ENCODE measurements around the gene PDS5A.
A peak's percentile ranks its signal among the peaks of the same experiment; 100 is the strongest.
"Not testable (repeated sequence)": the region's sequence is repeated elsewhere in the genome, so short reads cannot be mapped to it uniquely, and the experiment has no call there.

Gene PDS5A

DNA sequence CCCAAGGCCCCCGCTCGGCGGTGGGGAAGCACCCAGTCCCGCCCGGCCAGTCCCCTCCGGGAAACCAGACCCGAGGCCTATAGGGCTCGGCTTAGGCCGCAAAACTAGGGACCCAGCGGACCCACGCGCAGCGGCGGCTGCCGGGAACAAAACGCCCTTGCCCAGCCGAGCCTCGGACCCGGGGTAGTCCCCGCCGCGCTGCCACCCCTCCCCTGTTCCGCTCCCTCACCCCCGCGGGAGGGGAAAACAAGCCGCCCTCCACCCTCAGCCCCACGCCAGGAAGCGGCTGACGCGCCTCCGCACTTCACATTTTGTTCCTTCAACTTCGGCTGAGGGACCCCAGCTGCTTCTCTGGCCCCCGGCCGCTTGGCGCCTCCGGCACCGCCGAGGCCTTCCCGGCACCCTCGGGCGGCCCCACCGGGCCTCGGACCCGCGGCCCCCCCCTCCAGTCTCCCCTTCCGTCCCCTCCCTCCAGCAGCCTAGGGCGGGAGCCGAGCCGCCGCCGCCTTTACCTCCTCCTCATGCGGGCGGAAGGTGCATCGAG is 694 bp downstream of the PDS5A start:
- Mint-ChIP-seq H3K36me3 (ENCODE audit: low read depth) (peaks cover 46% of the 10 kb centered on the region), H3K27me3 (no peaks in the 10 kb centered on the region), H3K4me3 (peak overlapping the region; percentile 85), H3K27ac (peak overlapping the region; percentile 87), H3K4me1 (ENCODE audit: low read depth) (peaks cover 29% of the 10 kb centered on the region), H3K9me3 (no peaks in the 10 kb centered on the region)
- intact Hi-C loops (cut with micrococcal nuclease), result loop anchor here (1.0 to 5.0 kb wide), 3 partner anchors 65 to 508 kb away; no protein-coding TSS in a partner anchor

DNA sequence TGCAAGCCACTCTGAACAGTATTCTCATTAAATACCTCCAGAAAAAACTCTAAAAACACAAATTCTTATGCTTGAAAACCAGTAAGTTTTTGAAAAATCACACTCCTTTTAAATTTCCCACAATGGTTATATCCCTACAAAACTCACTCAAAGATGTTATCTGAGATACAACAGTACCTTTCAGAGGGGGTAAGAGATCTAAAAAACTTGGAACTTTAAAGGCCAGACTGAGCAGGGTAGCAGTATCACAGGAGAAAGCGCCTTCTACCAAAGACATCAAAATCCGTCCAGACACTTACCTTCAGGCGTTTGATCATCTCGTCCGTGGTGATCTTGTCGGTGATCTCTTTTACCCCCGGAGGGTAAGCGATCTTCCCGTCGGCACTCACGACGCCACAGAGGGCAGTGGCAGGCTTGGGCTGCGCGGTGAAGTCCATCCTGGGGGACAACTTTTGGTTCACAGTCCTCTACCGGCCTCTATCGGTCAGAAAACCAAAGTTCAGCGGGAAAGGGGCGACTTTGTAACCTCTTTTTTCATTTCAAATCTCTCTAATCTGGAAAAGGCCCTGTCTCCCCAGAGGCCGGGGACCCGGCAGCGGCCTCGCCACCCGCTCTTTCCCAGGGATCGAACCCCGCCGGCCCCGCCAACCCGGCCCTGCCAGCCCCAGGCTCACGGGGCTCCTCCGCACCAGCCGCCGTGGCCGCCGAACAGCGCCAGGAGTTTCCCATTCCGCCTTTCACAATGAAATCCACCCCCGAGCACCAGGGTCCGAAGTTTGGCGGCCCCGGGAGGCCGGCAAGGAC is 1.4 kb downstream of the PDS5A start:
- H3K27me3 Mint-ChIP-seq, result no peaks in the 10 kb centered on the region
- no peaks in the 10 kb centered on the region for H3K9me3 Mint-ChIP-seq
- H3K36me3 Mint-ChIP-seq (ENCODE audit: low read depth), result peaks cover 46% of the 10 kb centered on the region
- peak overlapping the region; percentile 85 for H3K4me3 Mint-ChIP-seq
- intact Hi-C loops (cut with micrococcal nuclease), result loop anchor here (1.0 to 5.0 kb wide), 3 partner anchors 64 to 507 kb away; no protein-coding TSS in a partner anchor
- peaks cover 30% of the 10 kb centered on the region for H3K4me1 Mint-ChIP-seq (ENCODE audit: low read depth)
- H3K27ac Mint-ChIP-seq, result peak overlapping the region; percentile 87

DNA sequence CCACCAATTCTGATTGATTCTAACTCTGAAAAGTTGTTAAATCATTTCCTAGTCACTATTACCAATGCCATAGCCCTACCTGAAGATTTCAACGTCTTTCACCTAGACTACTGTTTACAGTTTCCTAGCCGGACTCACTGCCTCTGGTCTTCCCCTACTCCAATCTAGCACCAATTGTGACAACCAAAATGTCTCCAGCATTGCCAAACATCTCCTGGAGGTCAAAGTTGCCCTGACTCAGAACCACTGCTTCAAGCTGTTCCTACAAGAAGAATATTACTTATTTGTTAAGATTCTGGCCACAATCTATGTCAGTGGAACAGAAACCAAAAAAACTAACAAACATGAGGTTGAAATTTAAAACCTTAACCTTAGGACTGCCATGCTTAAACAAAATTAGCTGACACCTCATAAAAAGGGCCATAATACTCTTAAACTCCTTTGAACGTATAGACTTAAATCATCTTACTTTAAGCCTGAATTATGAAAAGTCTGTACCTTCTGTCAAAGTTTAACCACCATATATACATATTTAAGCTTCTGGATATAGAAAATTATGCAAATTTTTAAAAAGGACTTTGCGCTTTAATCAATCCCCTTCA is 2.1 kb downstream of the PDS5A start:
- Mint-ChIP-seq H3K4me1 (ENCODE audit: low read depth) (peaks cover 38% of the 10 kb centered on the region), H3K4me3 (no peak overlapping the region), H3K9me3 (no peaks in the 10 kb centered on the region)

DNA sequence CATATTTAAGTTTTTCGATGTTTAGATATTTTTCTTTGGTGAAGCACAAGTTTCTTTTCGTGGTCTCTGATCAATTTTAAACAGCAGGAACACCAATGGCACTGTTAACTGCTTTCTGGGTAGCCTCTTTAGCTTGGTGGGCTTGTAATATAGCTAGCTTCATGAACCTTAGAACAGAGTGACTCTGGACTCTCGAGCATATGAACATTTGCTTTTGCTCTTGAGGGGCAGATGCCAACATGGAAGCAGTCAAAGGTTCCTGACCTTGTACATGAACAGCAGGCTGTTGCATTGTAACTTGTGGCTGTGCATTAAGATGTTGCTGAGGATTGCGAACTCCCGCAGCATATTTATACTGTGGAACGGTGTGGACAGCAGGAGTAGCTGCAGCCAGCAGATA is 4.7 kb downstream of the PDS5A start:
- Mint-ChIP-seq H3K4me1 (ENCODE audit: low read depth) (peaks cover 46% of the 10 kb centered on the region), H3K36me3 (ENCODE audit: low read depth) (peaks cover 47% of the 10 kb centered on the region)
- H3K9me3 Mint-ChIP-seq, H3K27me3 Mint-ChIP-seq, H3K4me3 Mint-ChIP-seq, H3K27ac Mint-ChIP-seq: not testable (repeated sequence)
- intact Hi-C loops (cut with micrococcal nuclease), result loop anchor here (5.0 kb wide), 1 partner anchor 46 kb away; no protein-coding TSS in a partner anchor

More for the DNA sequence above, 2.1 kb downstream of the PDS5A start:
- H3K36me3 Mint-ChIP-seq (ENCODE audit: low read depth), result peaks cover 46% of the 10 kb centered on the region
- H3K27ac Mint-ChIP-seq, result no peak overlapping the region
- intact Hi-C loops (cut with micrococcal nuclease), result loop anchor here (1.0 to 5.0 kb wide), 3 partner anchors 63 to 506 kb away; no protein-coding TSS in a partner anchor
- no peaks in the 10 kb centered on the region for H3K27me3 Mint-ChIP-seq

DNA sequence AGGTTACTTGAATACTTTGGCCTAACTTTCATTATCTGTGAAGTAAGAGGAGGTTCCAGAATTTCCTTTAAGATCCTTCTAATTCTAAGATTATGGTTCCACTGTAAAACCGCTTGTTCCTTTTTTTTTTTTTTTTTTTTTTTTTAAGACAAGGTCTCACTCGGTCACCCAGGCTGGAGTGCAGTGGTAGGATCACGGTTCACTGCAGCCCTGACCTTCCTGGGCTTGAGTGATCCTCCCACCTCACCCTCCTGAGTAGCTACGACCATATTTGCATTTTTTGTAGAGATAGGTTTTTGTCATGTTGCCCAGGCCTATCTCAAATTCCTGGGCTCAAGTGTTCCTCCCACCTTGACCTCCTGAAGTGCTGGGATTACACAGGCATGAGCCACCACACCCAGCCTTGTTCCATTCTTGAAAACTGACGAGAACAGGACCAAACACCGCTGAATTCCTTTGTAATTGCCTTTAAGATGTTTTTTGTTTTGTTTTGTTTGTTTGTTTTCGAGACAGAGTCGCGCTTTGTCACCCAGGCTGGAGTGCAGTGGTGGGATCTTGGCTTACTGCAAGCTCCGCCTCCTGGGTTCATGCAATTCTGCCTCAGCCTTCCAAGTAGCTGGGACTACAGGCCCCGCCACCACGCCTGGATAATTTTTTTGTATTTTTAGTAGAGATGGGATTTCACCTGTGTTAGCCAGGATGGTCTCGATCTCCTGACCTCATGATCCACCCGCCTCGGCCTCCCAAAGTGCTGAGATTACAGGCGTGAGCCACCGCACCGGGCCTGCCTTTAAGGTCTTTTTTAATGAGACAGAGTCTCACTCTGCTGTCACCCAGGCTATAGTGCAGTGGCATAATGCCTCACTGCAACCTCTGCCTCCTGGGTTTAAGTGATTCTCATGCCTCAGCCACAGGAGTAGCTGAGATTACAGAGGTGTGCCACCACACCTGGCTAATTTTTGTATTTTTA is 6.8 kb downstream of the PDS5A start:
- Mint-ChIP-seq H3K4me3 (peak overlapping the region; percentile 66), H3K27ac (peak overlapping the region; percentile 78), H3K9me3 (no peaks in the 10 kb centered on the region), H3K36me3 (ENCODE audit: low read depth) (peaks cover 49% of the 10 kb centered on the region), H3K4me1 (ENCODE audit: low read depth) (peaks cover 46% of the 10 kb centered on the region), H3K27me3 (no peaks in the 10 kb centered on the region)
- intact Hi-C loops (cut with micrococcal nuclease), result loop anchor here (5.0 kb wide), 1 partner anchor 44 kb away; no protein-coding TSS in a partner anchor

DNA sequence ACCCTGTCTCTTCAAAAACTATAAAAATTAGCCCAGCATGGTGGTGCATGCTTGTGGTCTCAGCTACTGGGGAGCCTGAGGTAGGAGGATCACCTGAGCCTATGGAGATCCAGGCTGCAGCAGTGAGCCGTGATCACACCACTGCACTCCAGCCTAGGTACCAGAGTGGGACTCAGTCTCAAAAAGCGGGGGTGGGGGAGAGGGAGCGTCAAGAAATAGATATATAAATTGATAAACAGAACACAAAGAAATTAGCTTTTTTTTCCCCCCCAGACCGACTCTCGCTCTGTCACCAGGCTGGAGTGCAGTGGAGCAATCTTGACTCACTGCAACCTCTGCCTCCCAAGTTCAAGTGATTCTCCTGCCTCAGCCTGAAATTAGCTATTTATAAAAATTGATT is 14.1 kb downstream of the PDS5A start:
- peaks cover 39% of the 10 kb centered on the region for H3K36me3 Mint-ChIP-seq (ENCODE audit: low read depth)
- no peaks in the 10 kb centered on the region for H3K27me3 Mint-ChIP-seq
- no peaks in the 10 kb centered on the region for H3K9me3 Mint-ChIP-seq
- H3K4me3 Mint-ChIP-seq, result no peak overlapping the region
- peaks cover 28% of the 10 kb centered on the region for H3K4me1 Mint-ChIP-seq (ENCODE audit: low read depth)
- intact Hi-C loops (cut with micrococcal nuclease), result no loop called here
- H3K27ac Mint-ChIP-seq, result no peak overlapping the region

DNA sequence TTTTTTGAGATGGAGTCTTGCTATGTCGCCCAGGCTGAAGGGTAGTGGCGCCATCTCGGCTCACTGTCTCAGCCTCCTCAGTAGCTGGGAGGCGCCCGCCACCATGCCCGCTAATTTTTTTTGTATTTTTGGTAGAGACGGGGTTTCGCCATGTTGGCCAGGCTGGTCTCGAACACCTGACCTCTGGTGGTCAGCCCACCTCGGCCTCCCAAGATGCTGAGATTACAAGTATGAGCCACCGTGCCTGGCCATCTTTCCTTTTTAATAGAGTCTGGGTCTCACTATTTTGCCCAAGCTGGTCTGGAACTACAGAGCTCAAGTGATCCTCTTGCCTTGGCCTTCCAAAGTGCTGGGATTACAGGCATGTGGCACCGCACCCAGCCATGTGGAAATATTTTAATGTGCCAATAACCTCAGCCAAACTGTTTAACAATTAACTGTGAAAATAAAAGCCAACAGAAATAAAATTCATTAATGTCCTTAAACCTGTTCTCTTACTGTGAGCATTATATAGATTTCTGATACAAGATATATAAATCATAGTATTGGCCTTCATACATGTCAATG is 16.3 kb downstream of the PDS5A start:
- no peak overlapping the region for H3K27ac Mint-ChIP-seq
- intact Hi-C loops (cut with micrococcal nuclease), result no loop called here
- peaks cover 28% of the 10 kb centered on the region for H3K4me1 Mint-ChIP-seq (ENCODE audit: low read depth)

DNA sequence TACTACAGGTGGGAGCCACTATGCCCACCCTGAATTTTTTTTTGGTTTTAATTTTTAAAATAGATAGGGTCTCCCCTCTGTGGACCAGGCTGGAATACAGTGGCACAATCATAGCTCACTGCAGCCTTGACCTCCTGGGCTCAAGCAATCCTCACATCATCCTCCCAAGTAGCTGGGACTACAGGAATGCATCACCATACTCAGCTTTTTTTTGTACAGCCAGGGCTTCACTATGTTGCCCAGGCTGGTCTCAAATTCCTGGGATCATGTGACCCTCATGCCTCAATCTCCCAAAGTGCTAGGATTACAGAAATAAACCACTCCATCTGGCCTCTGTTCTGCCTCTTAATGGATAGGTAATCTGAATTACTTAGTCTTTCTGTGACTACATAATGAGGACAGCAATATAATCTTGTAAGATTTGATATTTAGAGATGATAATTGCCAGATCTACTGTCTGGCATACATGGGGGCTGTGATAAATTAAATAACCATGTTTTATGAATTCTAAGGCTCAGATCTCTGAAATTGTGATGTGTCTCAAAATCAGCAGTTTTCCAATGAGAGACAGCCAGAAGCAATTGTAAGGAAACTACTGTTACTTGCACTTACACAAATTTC is 26.7 kb downstream of the PDS5A start:
- H3K27me3 Mint-ChIP-seq, result no peaks in the 10 kb centered on the region
- no peaks in the 10 kb centered on the region for H3K9me3 Mint-ChIP-seq
- H3K4me1 Mint-ChIP-seq (ENCODE audit: low read depth), result peaks cover 21% of the 10 kb centered on the region
- H3K4me3 Mint-ChIP-seq, result no peak overlapping the region
- H3K27ac Mint-ChIP-seq, result no peak overlapping the region
- H3K36me3 Mint-ChIP-seq (ENCODE audit: low read depth), result peaks cover 25% of the 10 kb centered on the region
- intact Hi-C loops (cut with micrococcal nuclease), result no loop called here

More for the DNA sequence above, 16.3 kb downstream of the PDS5A start:
- H3K9me3 Mint-ChIP-seq, result no peaks in the 10 kb centered on the region
- no peak overlapping the region for H3K4me3 Mint-ChIP-seq
- H3K27me3 Mint-ChIP-seq, result no peaks in the 10 kb centered on the region
- H3K36me3 Mint-ChIP-seq (ENCODE audit: low read depth), result peaks cover 26% of the 10 kb centered on the region

DNA sequence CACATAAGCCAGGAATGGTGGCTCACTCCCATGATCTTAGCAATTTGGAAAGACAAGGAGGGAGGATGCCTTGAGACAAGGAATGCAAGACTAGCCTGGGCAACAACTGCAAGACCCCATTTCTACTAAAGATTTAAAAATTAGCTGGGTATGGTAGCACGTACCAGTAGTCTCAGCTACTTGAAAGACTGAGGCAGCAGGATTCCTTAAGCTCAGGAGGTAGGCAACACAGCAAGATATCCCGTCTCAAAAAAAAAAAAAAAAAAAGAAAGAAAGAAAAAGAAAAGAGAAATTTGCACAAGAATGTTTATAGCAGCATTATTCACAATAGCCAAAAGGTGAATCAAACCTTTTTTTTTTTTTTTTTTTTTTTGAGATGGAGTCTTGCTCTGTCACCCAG is 29.7 kb downstream of the PDS5A start:
- H3K36me3 Mint-ChIP-seq (ENCODE audit: low read depth), result peaks cover 10% of the 10 kb centered on the region
- H3K4me1 Mint-ChIP-seq (ENCODE audit: low read depth), result peaks cover 18% of the 10 kb centered on the region
- H3K9me3 Mint-ChIP-seq, result no peaks in the 10 kb centered on the region
- H3K27me3 Mint-ChIP-seq, result no peaks in the 10 kb centered on the region
- intact Hi-C loops (cut with micrococcal nuclease), result no loop called here
- no peak overlapping the region for H3K4me3 Mint-ChIP-seq
- no peak overlapping the region for H3K27ac Mint-ChIP-seq

DNA sequence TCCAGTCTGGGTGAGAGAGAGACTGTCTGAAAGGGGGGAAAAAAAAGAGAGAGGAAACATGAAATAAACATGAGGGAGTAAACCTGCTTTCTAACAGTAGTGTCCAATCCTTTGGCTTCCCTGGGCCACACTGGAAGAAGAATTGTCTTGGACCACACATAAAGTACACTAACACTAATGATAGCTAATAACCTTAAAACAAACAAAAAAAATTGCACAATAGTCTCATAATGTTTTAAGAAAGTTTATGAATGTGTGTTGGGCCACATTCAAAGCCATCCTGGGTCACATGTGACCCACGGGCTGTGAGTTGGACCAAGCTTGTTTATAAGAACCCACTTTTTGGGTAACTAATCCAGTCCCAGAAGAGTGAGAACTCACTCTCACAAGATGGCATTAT is 30.3 kb downstream of the PDS5A start:
- Mint-ChIP-seq H3K27ac (no peak overlapping the region), H3K27me3 (no peaks in the 10 kb centered on the region), H3K9me3 (no peaks in the 10 kb centered on the region), H3K4me1 (ENCODE audit: low read depth) (peaks cover 21% of the 10 kb centered on the region), H3K36me3 (ENCODE audit: low read depth) (peaks cover 9% of the 10 kb centered on the region), H3K4me3 (no peak overlapping the region)
- intact Hi-C loops (cut with micrococcal nuclease), result no loop called here

DNA sequence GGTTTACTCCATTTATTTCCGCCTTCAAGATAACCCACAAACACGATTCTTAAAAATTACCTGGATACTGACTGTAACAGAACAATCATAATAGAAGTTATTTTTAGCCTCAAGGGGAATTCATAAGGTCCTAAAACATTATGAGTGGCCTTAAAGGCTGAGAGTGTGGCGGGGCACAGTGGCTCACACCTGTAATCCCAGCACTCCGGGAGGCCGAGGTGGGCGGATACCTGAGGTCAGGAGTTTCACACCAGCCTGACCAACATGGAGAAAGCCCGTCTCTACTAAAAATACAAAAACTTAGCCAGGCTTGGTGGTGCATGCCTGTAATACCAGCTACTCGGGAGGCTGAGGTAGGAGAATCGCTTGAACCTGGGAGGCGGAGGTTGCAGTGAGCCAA is 33.5 kb downstream of the PDS5A start:
- H3K27me3 Mint-ChIP-seq; H3K9me3 Mint-ChIP-seq; H3K27ac Mint-ChIP-seq; intact Hi-C loops (cut with micrococcal nuclease); H3K4me3 Mint-ChIP-seq: not testable (repeated sequence)
- H3K4me1 Mint-ChIP-seq (ENCODE audit: low read depth), result peaks cover 25% of the 10 kb centered on the region
- H3K36me3 Mint-ChIP-seq (ENCODE audit: low read depth), result peaks cover 12% of the 10 kb centered on the region

DNA sequence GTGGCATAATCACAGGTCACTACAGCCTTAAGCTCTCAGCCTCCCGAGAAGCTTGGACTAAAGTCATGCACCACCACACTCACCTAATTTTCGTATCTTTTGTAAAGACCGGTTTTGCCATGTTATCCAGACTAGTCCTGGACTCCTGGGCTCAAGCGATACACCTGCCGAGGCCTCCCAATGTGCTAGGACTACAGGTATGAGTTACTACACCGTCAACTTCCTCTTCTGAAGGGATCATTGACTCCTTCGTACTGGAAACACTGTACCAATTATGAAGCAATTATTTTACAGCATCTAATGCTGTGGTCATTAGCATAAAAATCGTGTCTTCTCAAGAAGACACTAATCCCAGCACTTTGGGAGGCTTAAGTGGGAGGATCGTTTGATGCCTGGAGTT is 35.2 kb downstream of the PDS5A start:
- H3K36me3 Mint-ChIP-seq (ENCODE audit: low read depth), result peaks cover 18% of the 10 kb centered on the region
- H3K27me3 Mint-ChIP-seq, result no peaks in the 10 kb centered on the region
- intact Hi-C loops (cut with micrococcal nuclease), result no loop called here
- peaks cover 24% of the 10 kb centered on the region for H3K4me1 Mint-ChIP-seq (ENCODE audit: low read depth)
- H3K4me3 Mint-ChIP-seq, result no peak overlapping the region
- no peak overlapping the region for H3K27ac Mint-ChIP-seq
- H3K9me3 Mint-ChIP-seq, result no peaks in the 10 kb centered on the region

DNA sequence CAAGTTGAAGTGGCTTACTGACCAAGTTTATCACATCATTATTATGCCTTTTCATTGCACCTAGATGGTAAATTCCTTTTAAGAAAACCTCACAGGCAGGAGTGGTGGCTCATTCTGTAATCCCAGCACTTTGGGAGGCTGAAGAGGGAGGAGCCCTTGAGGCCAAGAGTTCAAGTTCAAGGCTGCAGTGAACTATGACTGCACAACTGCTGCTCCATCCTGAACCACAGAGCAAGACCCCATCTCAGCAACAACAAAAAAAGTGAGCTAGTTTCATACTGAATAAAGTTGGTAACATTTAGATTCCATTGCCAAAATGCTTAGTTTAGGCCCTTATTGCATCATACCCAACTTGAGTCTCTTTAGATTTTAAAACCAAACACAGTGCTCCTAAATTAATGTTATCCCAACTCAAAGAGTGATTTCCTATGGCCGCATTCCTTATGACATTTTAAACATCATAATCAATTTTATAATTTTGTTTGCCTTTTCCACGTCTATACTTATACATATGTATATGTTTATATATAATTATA is 36.0 kb downstream of the PDS5A start:
- intact Hi-C loops (cut with micrococcal nuclease), result no loop called here
- H3K27me3 Mint-ChIP-seq, result no peaks in the 10 kb centered on the region
- no peak overlapping the region for H3K27ac Mint-ChIP-seq
- peaks cover 18% of the 10 kb centered on the region for H3K36me3 Mint-ChIP-seq (ENCODE audit: low read depth)
- no peaks in the 10 kb centered on the region for H3K9me3 Mint-ChIP-seq
- H3K4me1 Mint-ChIP-seq (ENCODE audit: low read depth), result peaks cover 20% of the 10 kb centered on the region
- no peak overlapping the region for H3K4me3 Mint-ChIP-seq

Measured in dendritic cell treated with granulocyte-macrophage colony-stimulating factor and Interleukin-4, amounts not matched to agents 40 ng/mL and 50 ng/mL, for 4 days (primary cell).